Endothelial cell of umbilical vein (primary cell): ENCODE results near the gene CHAC1. TPM values are rescaled to one million over a fixed set of nuclear protein-coding genes. Genes with fewer than 3 reads are reported as not detected.

Experiments
- BruUV-seq: library from RNA; stranded (reverse); fragments of 400-500 nt; replicated peaks from 2 replicates; lab custom pipeline; 2021; lab: Mats Ljungman, UMichigan
- CTCF ChIA-PET: fragments of 300-600, 350-600 bp; sonication (Branson Sonifier 250); formaldehyde crosslinking; loops from one replicate; lab custom pipeline; 2021; ENCODE audit warnings: antibody characterized with exemption, inconsistent platforms; lab: Charles Lee
- POLR2A ChIA-PET: fragments of 300-600, 350-600 bp; sonication (Branson Sonifier 250); formaldehyde crosslinking; loops from one replicate; lab custom pipeline; 2021; ENCODE audit warnings: antibody characterized with exemption, inconsistent platforms; lab: Charles Lee
- DNase-seq: peaks from one replicate; pipeline ENCODE4 v3.0.0-alpha.2; 2011; ENCODE audit warnings: low read depth, low spot score
- FAIRE-seq: peaks from 2 replicates; lab custom pipeline; 2011; peaks lifted over from hg19 to GRCh38; lab: Jason Lieb, UNC
- H2AFZ ChIP-seq: 2 replicates; pipeline ENCODE4 v1.6.0; 2012; ENCODE audit warnings: low read depth, low read length, control low read depth, inconsistent platforms
- H3K27ac ChIP-seq: 2 replicates; pipeline ENCODE4 v1.5.1; 2011; ENCODE audit warnings: low read depth, mild to moderate bottlenecking, control low read depth, low read length, moderate library complexity; ENCODE audit not compliant: insufficient read depth
- H3K27me3 ChIP-seq, 2 experiments: 2 replicates each; pipeline versions ENCODE4 v1.6.0 to v1.6.1; 2011; ENCODE audit warnings: low read length in 2 of 2, mixed read lengths in 1 of 2; ENCODE audit not compliant: control insufficient read depth in 2 of 2, insufficient read depth in 2 of 2
- H3K36me3 ChIP-seq, 2 experiments: 2 replicates in 1 of 2; 3 replicates in 1 of 2; pipeline ENCODE4 v1.5.1; 2011; ENCODE audit warnings: low read length in 2 of 2, mild to moderate bottlenecking in 1 of 2, moderate library complexity in 1 of 2; ENCODE audit not compliant: control insufficient read depth in 2 of 2, insufficient read depth in 2 of 2; ENCODE audit errors: extremely low read depth in 1 of 2
- H3K4me1 ChIP-seq: 3 replicates; pipeline ENCODE4 v1.5.1; 2011; ENCODE audit warnings: mild to moderate bottlenecking, low read length; ENCODE audit not compliant: control insufficient read depth, insufficient read depth; ENCODE audit errors: extremely low read depth
- H3K4me2 ChIP-seq: 2 replicates; pipeline ENCODE4 v1.6.1; 2011; ENCODE audit warnings: low read length, control low read depth, mixed read lengths; ENCODE audit not compliant: insufficient read depth
- H3K4me3 ChIP-seq, 3 experiments: fragments of 200-600 bp in 1 of 3; sonication (generic), shearing (Covaris generic) in 1 of 3; replicated peaks in 1 of 3; 2 replicates each; pipeline ENCODE4 v1.5.1; 2011 to 2016; ENCODE audit warnings: control low read depth in 3 of 3, low read length in 3 of 3, mild to moderate bottlenecking in 2 of 3, inconsistent platforms in 1 of 3, low read depth in 1 of 3, moderate library complexity in 1 of 3; ENCODE audit not compliant: insufficient read depth in 1 of 3
- H3K79me2 ChIP-seq: 2 replicates; pipeline ENCODE4 v1.6.0; 2012; ENCODE audit warnings: low read length, inconsistent platforms; ENCODE audit not compliant: control insufficient read depth, insufficient read depth
- H3K9ac ChIP-seq: replicated peaks from 2 replicates; pipeline ENCODE3; 2011; ENCODE audit warnings: low read length, control low read depth; ENCODE audit not compliant: insufficient read depth; ENCODE audit errors: extremely low read depth
- H3K9me1 ChIP-seq: replicated peaks from 3 replicates; pipeline ENCODE4 v1.6.0; 2011; ENCODE audit warnings: mild to moderate bottlenecking, low read length; ENCODE audit not compliant: control insufficient read depth, insufficient read depth; ENCODE audit errors: extremely low read depth
- H3K9me3 ChIP-seq: replicated peaks from 2 replicates; pipeline ENCODE4 v1.5.1; 2012; ENCODE audit warnings: low read length, inconsistent platforms; ENCODE audit not compliant: control insufficient read depth, insufficient read depth
- H4K20me1 ChIP-seq: replicated peaks from 2 replicates; pipeline ENCODE3; 2011; ENCODE audit warnings: mild to moderate bottlenecking, low read length; ENCODE audit not compliant: control insufficient read depth, insufficient read depth; ENCODE audit errors: extremely low read depth
- EZH2 ChIP-seq: IDR thresholded peaks from 2 replicates; pipeline ENCODE4 v1.6.1; 2012; ENCODE audit warnings: borderline replicate concordance, low read depth, mild to moderate bottlenecking, moderate library complexity, low read length, inconsistent platforms; ENCODE audit not compliant: severe bottlenecking
- FOS ChIP-seq: IDR thresholded peaks from 2 replicates; pipeline ENCODE4 v1.6.1; 2011; ENCODE audit warnings: mild to moderate bottlenecking, low read length, moderate library complexity, borderline replicate concordance; ENCODE audit not compliant: insufficient read depth
- GATA2 ChIP-seq: IDR thresholded peaks from 2 replicates; pipeline ENCODE4 v1.7.0; 2011; ENCODE audit warnings: low read depth, mild to moderate bottlenecking, moderate library complexity, mixed read lengths, low read length; ENCODE audit not compliant: insufficient read length, insufficient read depth
- JUN ChIP-seq: IDR thresholded peaks from 2 replicates; pipeline ENCODE4 v1.6.1; 2011; ENCODE audit warnings: borderline replicate concordance, low read depth; ENCODE audit not compliant: insufficient read length, insufficient read depth
- MYC ChIP-seq: IDR thresholded peaks from one replicate; pipeline ENCODE4 v1.6.1; 2011; ENCODE audit warnings: mild to moderate bottlenecking, low read depth, low read length
- POLR2A ChIP-seq: IDR thresholded peaks from 2 replicates; pipeline ENCODE4 v1.6.1; 2012; ENCODE audit warnings: low read depth, mild to moderate bottlenecking, control low read depth, low read length
- POLR2AphosphoS5 ChIP-seq: IDR thresholded peaks from 2 replicates; pipeline ENCODE4 v1.6.1; 2012; ENCODE audit warnings: low read depth, mild to moderate bottlenecking, control low read depth, low read length, moderate library complexity; ENCODE audit not compliant: insufficient read depth
- dilution Hi-C: fragments of 300-500 bp; cut with MboI; formaldehyde crosslinking; loops from one replicate; pipeline ENCODE4 v1.15.0; 2019; ENCODE audit warnings: low sequenced_read_pairs; ENCODE audit not compliant: extremely low pct_ligation_motif_present
- intact Hi-C: fragments of 100-400 bp; cut with micrococcal nuclease; formaldehyde crosslinking; loops from one replicate; pipeline ENCODE4 v1.10.0; 2022
- polyA plus RNA-seq, 4 experiments: library from polyadenylated mRNA; depleted of rRNA in 3 of 4; stranded (reverse) in 3 of 4; unstranded in 1 of 4; fragments of >200 nt; gene quantifications; 2 replicates each; pipeline versions ENCODE4 v1.2.1 to v1.2.3, GENCODE V29; 2011 to 2012; ENCODE audit warnings: missing spikeins in 1 of 4
- total RNA-seq: library from RNA; stranded (reverse); gene quantifications from 2 replicates; pipeline ENCODE4 v1.2.3, GENCODE V29; 2021
- TF ChIP-seq, protein P1 (sequence below), 2 donors: IDR thresholded peaks; 1 replicate in 1 of 2; 2 replicates in 1 of 2; pipeline ENCODE4 v1.5.1; 2011; ENCODE audit warnings: low read length in 2 of 2, mild to moderate bottlenecking in 2 of 2, moderate library complexity in 2 of 2, control low read depth in 1 of 2, inconsistent platforms in 1 of 2, low read depth in 1 of 2; ENCODE audit not compliant: insufficient read depth in 1 of 2; ENCODE audit errors: extremely low read depth in 1 of 2
- TF ChIP-seq, protein P2 (sequence below): IDR thresholded peaks from 2 replicates; pipeline ENCODE4 v1.6.1; 2011; ENCODE audit not compliant: insufficient read depth, insufficient read length

The CHAC1 gene
- total and polyA plus RNA-seq, 2 donors (not counting 3 experiments of a cell fraction or from before 2014, with no cell fraction given) = 4.6 to 25.7 TPM

DNA sequence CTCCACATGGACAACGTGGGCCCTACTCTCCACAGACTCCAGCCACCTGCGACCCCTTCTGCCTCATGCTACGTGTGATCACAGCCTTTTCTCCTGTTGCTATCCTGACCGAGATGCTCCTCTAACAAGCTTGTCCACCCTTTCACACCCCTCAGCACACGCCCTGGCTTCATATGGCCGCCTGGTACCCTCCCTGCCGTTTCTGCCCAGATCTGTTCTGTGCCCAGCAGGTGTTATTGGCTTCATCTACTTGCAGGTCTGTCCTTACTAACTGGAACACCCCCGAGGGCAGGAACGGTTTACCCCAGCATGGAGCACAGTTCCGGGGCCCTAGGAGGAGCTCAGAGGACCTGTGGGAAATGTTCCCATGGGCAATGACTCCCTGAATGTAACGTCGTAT, 9.9 kb downstream of the CHAC1 start:
- Histone ChIP-seq H3K4me2 (no peak overlapping the region), H3K27ac (no peak overlapping the region), H3K4me3 (no peak overlapping the region), H3K9ac (no peak overlapping the region), H3K79me2 (no peaks in the 10 kb centered on the region), H4K20me1 (no peaks in the 10 kb centered on the region), H3K9me1 (no peaks in the 10 kb centered on the region), H3K9me3 (no peaks in the 10 kb centered on the region), H3K4me1 (no peaks in the 10 kb centered on the region), H3K36me3 (no peaks in the 10 kb centered on the region), H3K27me3 (no peaks in the 10 kb centered on the region), H2AFZ (no peak overlapping the region)
- FAIRE-seq = no peak
- BruUV-seq = no TSS peak
- intact Hi-C loops = no loop called here
- CTCF ChIA-PET = interaction anchor here (2.5 to 3.6 kb wide), 2 partner anchors 10 to 55 kb away, joined by 9 to 20 read pairs; partner anchors contain the start of gene CHAC1
- TF ChIP-seq EZH2 = no peak
- no peak for TF ChIP-seq FOS
- TF ChIP-seq, protein P1, sequence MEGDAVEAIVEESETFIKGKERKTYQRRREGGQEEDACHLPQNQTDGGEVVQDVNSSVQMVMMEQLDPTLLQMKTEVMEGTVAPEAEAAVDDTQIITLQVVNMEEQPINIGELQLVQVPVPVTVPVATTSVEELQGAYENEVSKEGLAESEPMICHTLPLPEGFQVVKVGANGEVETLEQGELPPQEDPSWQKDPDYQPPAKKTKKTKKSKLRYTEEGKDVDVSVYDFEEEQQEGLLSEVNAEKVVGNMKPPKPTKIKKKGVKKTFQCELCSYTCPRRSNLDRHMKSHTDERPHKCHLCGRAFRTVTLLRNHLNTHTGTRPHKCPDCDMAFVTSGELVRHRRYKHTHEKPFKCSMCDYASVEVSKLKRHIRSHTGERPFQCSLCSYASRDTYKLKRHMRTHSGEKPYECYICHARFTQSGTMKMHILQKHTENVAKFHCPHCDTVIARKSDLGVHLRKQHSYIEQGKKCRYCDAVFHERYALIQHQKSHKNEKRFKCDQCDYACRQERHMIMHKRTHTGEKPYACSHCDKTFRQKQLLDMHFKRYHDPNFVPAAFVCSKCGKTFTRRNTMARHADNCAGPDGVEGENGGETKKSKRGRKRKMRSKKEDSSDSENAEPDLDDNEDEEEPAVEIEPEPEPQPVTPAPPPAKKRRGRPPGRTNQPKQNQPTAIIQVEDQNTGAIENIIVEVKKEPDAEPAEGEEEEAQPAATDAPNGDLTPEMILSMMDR (IDR thresholded peaks at IDR 0.05; ENCODE audit: extremely low read depth in 1 of 2, insufficient read depth in 1 of 2, low read depth in 1 of 2, low read length in 2 of 2) = no peak
- no peak for TF ChIP-seq MYC
- no peak for TF ChIP-seq JUN
- no peak for TF ChIP-seq POLR2AphosphoS5
- TF ChIP-seq, protein P2, sequence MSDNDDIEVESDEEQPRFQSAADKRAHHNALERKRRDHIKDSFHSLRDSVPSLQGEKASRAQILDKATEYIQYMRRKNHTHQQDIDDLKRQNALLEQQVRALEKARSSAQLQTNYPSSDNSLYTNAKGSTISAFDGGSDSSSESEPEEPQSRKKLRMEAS = no peak
- no peak for TF ChIP-seq POLR2A
- TF ChIP-seq GATA2 = no peak
- no peak for DNase-seq
- dilution Hi-C loops = no loop called here
- POLR2A ChIA-PET = no interaction called here
